GM12865 (cell line): Measurements from ENCODE around the gene NBEA.
"Not testable (repeated sequence)": the region's sequence is repeated elsewhere in the genome, so short reads cannot be mapped to it uniquely, and the experiment has no call there.

Experiments
- DNase-seq: peaks from one replicate; pipeline ENCODE4 v3.0.0; 2010; ENCODE audit warnings: low read depth
- H3K4me3 ChIP-seq: 2 replicates; pipeline ENCODE4 v1.5.1; 2011; ENCODE audit warnings: mild to moderate bottlenecking, low read depth, low read length, control low read depth
- CTCF ChIP-seq: IDR thresholded peaks from 2 replicates; pipeline ENCODE4 v1.5.1; 2011; ENCODE audit warnings: low read length, control low read depth, low read depth, inconsistent platforms; ENCODE audit not compliant: insufficient read depth; ENCODE audit errors: missing control alignments

NBEA gene

GRCh38 chr13:34913040-34913439, 29.0 kb upstream of the NBEA start:
- peak; percentile 4 for DNase-seq
- no peak overlapping the region for H3K4me3 ChIP-seq

GRCh38 chr13:34914416-34914815, 27.7 kb upstream of the NBEA start:
- DNase-seq: no peak
- H3K4me3 ChIP-seq: no peak overlapping the region
- no peak for TF ChIP-seq CTCF

More at GRCh38 chr13:34913040-34913439, 29.0 kb upstream of the NBEA start:
- no peak for TF ChIP-seq CTCF

- no peak for DNase-seq
- no peak for TF ChIP-seq CTCF
- no peak overlapping the region for H3K4me3 ChIP-seq
Observed at GRCh38 chr13:34926508-34926907, 15.6 kb upstream of the NBEA start.

- not testable (repeated sequence) for H3K4me3 ChIP-seq, DNase-seq
Observed at GRCh38 chr13:34928676-34929075, 13.4 kb upstream of the NBEA start.

GRCh38 chr13:34931572-34931971, 10.5 kb upstream of the NBEA start:
- no peak overlapping the region for H3K4me3 ChIP-seq
- no peak for DNase-seq
- no peak for TF ChIP-seq CTCF

GRCh38 chr13:34933349-34933748, 8.7 kb upstream of the NBEA start:
- TF ChIP-seq CTCF: no peak
- H3K4me3 ChIP-seq: no peak overlapping the region
- DNase-seq: no peak

GRCh38 chr13:34933786-34934185, 8.3 kb upstream of the NBEA start:
- no peak for DNase-seq
- H3K4me3 ChIP-seq: no peak overlapping the region
- TF ChIP-seq CTCF: no peak

- H3K4me3 ChIP-seq: no peak overlapping the region
- DNase-seq: no peak
- TF ChIP-seq CTCF: no peak
Observed at GRCh38 chr13:34935841-34936240, 6.2 kb upstream of the NBEA start.
